CD14-positive monocyte (primary cell): ENCODE measurements around the gene ISLR2. TPM values are rescaled to one million over a fixed set of nuclear protein-coding genes. Genes with fewer than 3 reads are reported as not detected.

ENCODE experiments used
- DNase-seq, 3 donors: peaks; one replicate each; pipeline ENCODE4 v3.0.0-alpha.2; 2011 to 2022
- H2AFZ ChIP-seq: 2 replicates; pipeline ENCODE4 v1.6.0; 2012; ENCODE audit warnings: mild to moderate bottlenecking, low read depth, low read length, inconsistent platforms; ENCODE audit not compliant: insufficient read depth, poor library complexity, severe bottlenecking
- H3K27ac ChIP-seq, 2 donors: 1 replicate in 1 of 2; 2 replicates in 1 of 2; pipeline ENCODE4 v1.5.1; 2012 to 2013; ENCODE audit warnings: low read length in 2 of 2, control low read depth in 1 of 2, inconsistent platforms in 1 of 2, low read depth in 1 of 2, mild to moderate bottlenecking in 1 of 2
- H3K27me3 ChIP-seq, 2 donors: one replicate each; pipeline versions ENCODE4 v1.6.0 to v1.6.1; 2011 to 2013; ENCODE audit warnings: low read length in 2 of 2; ENCODE audit not compliant: control insufficient read depth in 2 of 2, insufficient read depth in 2 of 2
- H3K36me3 ChIP-seq, 2 donors: replicated peaks in 1 of 2; 1 replicate in 1 of 2; 2 replicates in 1 of 2; pipeline versions ENCODE4 v1.5.1 to v1.6.1; 2012 to 2013; ENCODE audit warnings: low read length in 2 of 2, control low read depth in 1 of 2, inconsistent platforms in 1 of 2, mild to moderate bottlenecking in 1 of 2; ENCODE audit not compliant: insufficient read depth in 2 of 2, control insufficient read depth in 1 of 2
- H3K4me1 ChIP-seq, 2 donors: 1 replicate in 1 of 2; 2 replicates in 1 of 2; pipeline versions ENCODE4 v1.5.1 to v1.6.1; 2012 to 2013; ENCODE audit warnings: low read length in 2 of 2, control low read depth in 1 of 2, inconsistent platforms in 1 of 2, mild to moderate bottlenecking in 1 of 2, moderate library complexity in 1 of 2; ENCODE audit not compliant: insufficient read depth in 2 of 2, control insufficient read depth in 1 of 2
- H3K4me2 ChIP-seq: replicated peaks from 2 replicates; pipeline ENCODE3; 2012; ENCODE audit warnings: low read length, moderate library complexity, mild to moderate bottlenecking; ENCODE audit not compliant: poor library complexity, severe bottlenecking; ENCODE audit errors: extremely low read depth
- H3K4me3 ChIP-seq, 3 experiments: fragments of 200-600 bp in 1 of 3; sonication (generic) in 1 of 3; replicated peaks in 1 of 3; 1 replicate in 2 of 3; 2 replicates in 1 of 3; pipeline ENCODE4 v1.5.1; 2011 to 2013; ENCODE audit warnings: low read length in 3 of 3, mild to moderate bottlenecking in 3 of 3, control low read depth in 2 of 3, low read depth in 2 of 3, inconsistent platforms in 1 of 3, moderate library complexity in 1 of 3
- H3K79me2 ChIP-seq: 2 replicates; pipeline ENCODE4 v1.6.0; 2012; ENCODE audit warnings: mild to moderate bottlenecking, control low read depth, inconsistent platforms, low read length, moderate library complexity; ENCODE audit not compliant: insufficient read depth
- H3K9ac ChIP-seq: 2 replicates; pipeline ENCODE4 v1.6.0; 2017; ENCODE audit warnings: low read length, mild to moderate bottlenecking; ENCODE audit not compliant: insufficient read depth, poor library complexity, severe bottlenecking
- H3K9me3 ChIP-seq, 2 donors: replicated peaks in 1 of 2; 1 replicate in 1 of 2; 2 replicates in 1 of 2; pipeline versions ENCODE4 v1.5.1 to v1.6.1; 2012 to 2013; ENCODE audit warnings: low read length in 2 of 2, control low read depth in 1 of 2; ENCODE audit not compliant: control insufficient read depth in 1 of 2, insufficient read depth in 1 of 2
- H4K20me1 ChIP-seq: 2 replicates; pipeline ENCODE4 v1.6.0; 2012; ENCODE audit warnings: mild to moderate bottlenecking, low read length, control low read depth, moderate library complexity; ENCODE audit not compliant: insufficient read depth
- H3K27ac Mint-ChIP-seq, 7 donors: one replicate each; pipeline ENCODE4 v1.8.0; 2020; ENCODE audit warnings: mild to moderate bottlenecking in 7 of 7, mixed read lengths in 7 of 7, moderate library complexity in 6 of 7, inconsistent platforms in 2 of 7
- H3K27me3 Mint-ChIP-seq, 3 donors: one replicate each; pipeline ENCODE4 v1.8.0; 2021 to 2022; ENCODE audit warnings: low read depth in 3 of 3, mild to moderate bottlenecking in 3 of 3, mixed read lengths in 3 of 3, moderate library complexity in 3 of 3, inconsistent platforms in 1 of 3
- H3K36me3 Mint-ChIP-seq, 2 donors: one replicate each; pipeline ENCODE4 v1.8.0; 2020; ENCODE audit warnings: mixed read lengths in 2 of 2, inconsistent platforms in 1 of 2, mild to moderate bottlenecking in 1 of 2
- H3K4me1 Mint-ChIP-seq: one replicate; pipeline ENCODE4 v1.8.0; 2020; ENCODE audit warnings: mild to moderate bottlenecking, mixed read lengths
- H3K4me3 Mint-ChIP-seq, 2 donors: one replicate each; pipeline ENCODE4 v1.8.0; 2020; ENCODE audit warnings: mild to moderate bottlenecking in 2 of 2, mixed read lengths in 2 of 2, moderate library complexity in 1 of 2
- H3K9me3 Mint-ChIP-seq, 7 donors: one replicate each; pipeline ENCODE4 v1.8.0; 2020 to 2022; ENCODE audit warnings: mixed read lengths in 7 of 7, mild to moderate bottlenecking in 6 of 7, moderate library complexity in 6 of 7, inconsistent platforms in 2 of 7
- WGBS: methylation state at CpG from one replicate; pipeline ENCODE4 v1.1.5; 2013; ENCODE audit warnings: missing lambda C conversion rate; ENCODE audit not compliant: insufficient coverage; 5-methylcytosine and 5-hydroxymethylcytosine counted together
- intact Hi-C, 2 donors: fragments of 100-400 bp; cut with micrococcal nuclease; formaldehyde crosslinking; loops; one replicate each; pipeline versions ENCODE4 v1.15.0 to v1.15.1; 2023
- polyA plus RNA-seq, 3 donors: library from polyadenylated mRNA; depleted of rRNA in 1 of 3; unstranded in 2 of 3; stranded (reverse) in 1 of 3; fragments of 300-500 nt in 2 of 3; fragments of >200 nt in 1 of 3; fragmentation: Illumina TruSeq in 2 of 3; gene quantifications; 1 replicate in 2 of 3; 2 replicates in 1 of 3; pipeline ENCODE4 v1.2.3, GENCODE V29; 2012 to 2021
- TF ChIP-seq, protein P1 (sequence below): fragments of 200-600 bp; IDR thresholded peaks from one replicate; pipeline ENCODE4 v1.8.0; 2022; ENCODE audit warnings: antibody characterized with exemption, mild to moderate bottlenecking

ISLR2 gene
- polyA plus RNA-seq, 3 donors: not detected

DNA sequence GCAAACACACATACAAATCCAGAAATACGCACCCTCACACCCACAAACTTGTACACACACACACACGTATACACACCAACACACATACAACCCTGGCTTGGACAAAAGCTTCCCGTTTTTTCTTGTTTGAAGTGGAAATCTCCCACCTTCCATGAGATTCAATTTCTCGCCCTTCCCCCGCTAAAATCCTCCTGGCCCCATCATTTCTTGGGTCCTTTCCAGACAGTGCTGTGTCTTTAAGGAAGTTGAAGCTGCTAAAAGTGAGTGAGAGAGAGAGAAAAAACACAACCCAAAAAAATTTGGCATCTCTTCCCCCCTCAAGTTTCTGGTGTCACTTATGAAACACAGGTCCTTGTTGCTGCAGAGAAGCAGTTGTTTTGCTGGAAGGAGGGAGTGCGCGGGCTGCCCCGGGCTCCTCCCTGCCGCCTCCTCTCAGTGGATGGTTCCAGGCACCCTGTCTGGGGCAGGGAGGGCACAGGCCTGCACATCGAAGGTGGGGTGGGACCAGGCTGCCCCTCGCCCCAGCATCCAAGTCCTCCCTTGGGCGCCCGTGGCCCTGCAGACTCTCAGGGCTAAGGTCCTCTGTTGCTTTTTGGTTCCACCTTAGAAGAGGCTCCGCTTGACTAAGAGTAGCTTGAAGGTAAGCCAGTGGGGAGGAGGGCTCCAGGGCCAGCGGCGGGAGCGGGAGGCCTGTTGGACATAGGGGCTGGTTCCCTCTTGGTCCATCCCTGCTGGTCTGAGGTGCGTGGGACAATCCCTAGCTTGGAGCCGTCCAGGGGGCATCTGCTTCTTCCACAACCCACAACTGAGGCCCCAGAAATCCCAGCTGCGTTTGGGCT lies 43.2 kb downstream of the ISLR2 start, which contains the start of gene ISLR:
TSS of gene ISLR (plus strand) at position 331 of the 839 bp plus-strand sequence. CDS start 1,149 bp downstream, outside the sequence.
- no peaks in the 10 kb centered on the region for H3K9me3 Mint-ChIP-seq
- 51% methylated on average over 10 of the region's 20 CpGs for WGBS
- Histone ChIP-seq H3K4me3 (no peak within 1 kb of the TSS), H4K20me1 (no peaks in the 10 kb centered on the region), H3K9me3 (no peaks in the 10 kb centered on the region), H3K36me3 (no peaks in the 10 kb centered on the region), H3K4me2 (no peak within 1 kb of the TSS), H2AFZ (no peak within 1 kb of the TSS), H3K79me2 (no peaks in the 10 kb centered on the region), H3K27ac (no peak within 1 kb of the TSS), H3K9ac (no peak within 1 kb of the TSS), H3K4me1 (no peaks in the 10 kb centered on the region), H3K27me3 (no peaks in the 10 kb centered on the region)
- H3K27ac Mint-ChIP-seq: no peak within 1 kb of the TSS
- TF ChIP-seq, protein P1, sequence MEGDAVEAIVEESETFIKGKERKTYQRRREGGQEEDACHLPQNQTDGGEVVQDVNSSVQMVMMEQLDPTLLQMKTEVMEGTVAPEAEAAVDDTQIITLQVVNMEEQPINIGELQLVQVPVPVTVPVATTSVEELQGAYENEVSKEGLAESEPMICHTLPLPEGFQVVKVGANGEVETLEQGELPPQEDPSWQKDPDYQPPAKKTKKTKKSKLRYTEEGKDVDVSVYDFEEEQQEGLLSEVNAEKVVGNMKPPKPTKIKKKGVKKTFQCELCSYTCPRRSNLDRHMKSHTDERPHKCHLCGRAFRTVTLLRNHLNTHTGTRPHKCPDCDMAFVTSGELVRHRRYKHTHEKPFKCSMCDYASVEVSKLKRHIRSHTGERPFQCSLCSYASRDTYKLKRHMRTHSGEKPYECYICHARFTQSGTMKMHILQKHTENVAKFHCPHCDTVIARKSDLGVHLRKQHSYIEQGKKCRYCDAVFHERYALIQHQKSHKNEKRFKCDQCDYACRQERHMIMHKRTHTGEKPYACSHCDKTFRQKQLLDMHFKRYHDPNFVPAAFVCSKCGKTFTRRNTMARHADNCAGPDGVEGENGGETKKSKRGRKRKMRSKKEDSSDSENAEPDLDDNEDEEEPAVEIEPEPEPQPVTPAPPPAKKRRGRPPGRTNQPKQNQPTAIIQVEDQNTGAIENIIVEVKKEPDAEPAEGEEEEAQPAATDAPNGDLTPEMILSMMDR: no peak
- no peaks in the 10 kb centered on the region for H3K36me3 Mint-ChIP-seq
- DNase-seq: peak in 1 of 3 donors; percentile 0
- no peak within 1 kb of the TSS for H3K4me3 Mint-ChIP-seq
- H3K4me1 Mint-ChIP-seq: no peaks in the 10 kb centered on the region
- intact Hi-C loops: no loop called here
- peaks cover 8 to 14% (median 10%) of the 10 kb centered on the region in 3 donors for H3K27me3 Mint-ChIP-seq

DNA sequence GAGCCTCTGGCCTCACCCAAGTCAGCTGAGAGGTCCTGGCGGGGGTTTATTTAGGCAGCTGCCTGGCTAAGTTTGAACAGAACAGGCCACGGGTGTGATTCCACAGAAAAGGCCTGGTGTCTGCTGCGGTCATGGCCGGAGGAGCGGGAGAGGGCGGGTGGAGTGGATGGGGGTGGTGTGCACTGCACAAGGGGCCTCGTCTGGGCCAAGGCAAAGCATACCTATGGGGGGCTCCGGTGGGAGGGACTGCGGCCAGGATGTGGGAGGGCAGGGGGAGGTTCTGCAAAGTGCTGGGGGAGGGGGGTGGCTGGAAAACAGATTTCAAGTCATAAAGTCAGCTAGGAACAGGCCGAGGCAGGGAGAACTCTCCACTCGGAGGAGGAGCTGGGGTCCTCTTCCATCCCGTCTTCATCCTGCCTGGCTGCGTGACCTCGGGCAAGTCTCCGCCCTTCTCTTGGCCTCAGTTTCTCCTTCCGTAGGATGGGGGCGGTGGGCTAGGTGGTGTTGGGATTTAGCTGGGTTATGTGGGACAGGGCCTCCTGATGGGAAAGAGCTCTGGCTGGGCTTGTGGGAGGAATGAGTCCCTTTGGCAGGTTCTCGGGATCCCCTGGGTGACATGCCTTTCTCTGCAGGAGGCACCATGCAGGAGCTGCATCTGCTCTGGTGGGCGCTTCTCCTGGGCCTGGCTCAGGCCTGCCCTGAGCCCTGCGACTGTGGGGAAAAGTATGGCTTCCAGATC lies 44.0 kb downstream of the ISLR2 start:
- Histone ChIP-seq H3K9me3 (no peaks in the 10 kb centered on the region), H4K20me1 (no peaks in the 10 kb centered on the region), H3K4me3 (no peak overlapping the region), H3K27me3 (no peaks in the 10 kb centered on the region), H3K36me3 (no peaks in the 10 kb centered on the region), H3K4me1 (no peaks in the 10 kb centered on the region), H3K27ac (no peak overlapping the region), H3K4me2 (no peak overlapping the region), H3K79me2 (no peaks in the 10 kb centered on the region), H3K9ac (no peak overlapping the region), H2AFZ (no peak overlapping the region)
- TF ChIP-seq, protein P1: no peak
- Mint-ChIP-seq H3K27ac (no peak overlapping the region), H3K4me3 (no peak overlapping the region), H3K9me3 (no peaks in the 10 kb centered on the region), H3K36me3 (no peaks in the 10 kb centered on the region), H3K27me3 (peaks cover 6 to 12% (median 9%) of the 10 kb centered on the region in 3 donors), H3K4me1 (no peaks in the 10 kb centered on the region)
- WGBS: 93% methylated on average over 16 of the region's 20 CpGs
- intact Hi-C loops: no loop called here
- DNase-seq: no peak
